Measurements from ENCODE around the gene FRAT1.
"Not testable (repeated sequence)": the region's sequence is repeated elsewhere in the genome, so short reads cannot be mapped to it uniquely, and the experiment has no call there.

Gene FRAT1

GRCh38 chr10:97338041-97338440 lies 19.0 kb downstream of the FRAT1 start:
- H3K9me3 Mint-ChIP-seq: no peaks in the 10 kb centered on the region
- no peaks in the 10 kb centered on the region for H3K27me3 Mint-ChIP-seq
- H3K36me3 Mint-ChIP-seq: peaks cover 4% of the 10 kb centered on the region
- peaks cover 21% of the 10 kb centered on the region for H3K4me1 Mint-ChIP-seq
- H3K4me3 Mint-ChIP-seq: no peak overlapping the region
- H3K27ac Mint-ChIP-seq: no peak overlapping the region

DNA sequence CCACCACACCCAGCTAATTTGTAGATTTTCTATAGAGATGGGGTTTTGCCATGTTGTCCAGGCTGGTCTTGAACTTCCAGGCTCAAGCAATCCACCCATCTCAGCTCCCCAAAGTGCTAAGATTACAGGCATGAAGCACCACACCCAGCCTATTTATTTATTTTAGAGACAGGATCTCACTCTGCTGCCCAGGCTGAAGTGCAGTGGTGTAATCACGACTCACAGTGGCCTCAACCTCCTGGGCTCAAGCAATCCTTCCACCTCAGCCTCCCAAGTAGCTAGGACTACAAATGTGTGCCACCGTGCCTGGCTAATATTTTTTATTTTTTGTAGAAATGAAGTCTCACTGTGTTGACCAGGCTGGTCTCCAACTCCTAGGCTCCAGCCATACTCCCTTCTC lies 22.3 kb downstream of the FRAT1 start:
- Mint-ChIP-seq H3K27me3 (no peaks in the 10 kb centered on the region), H3K36me3 (no peaks in the 10 kb centered on the region), H3K4me3 (no peak overlapping the region), H3K27ac (no peak overlapping the region), H3K9me3 (no peaks in the 10 kb centered on the region), H3K4me1 (peaks cover 4% of the 10 kb centered on the region)

DNA sequence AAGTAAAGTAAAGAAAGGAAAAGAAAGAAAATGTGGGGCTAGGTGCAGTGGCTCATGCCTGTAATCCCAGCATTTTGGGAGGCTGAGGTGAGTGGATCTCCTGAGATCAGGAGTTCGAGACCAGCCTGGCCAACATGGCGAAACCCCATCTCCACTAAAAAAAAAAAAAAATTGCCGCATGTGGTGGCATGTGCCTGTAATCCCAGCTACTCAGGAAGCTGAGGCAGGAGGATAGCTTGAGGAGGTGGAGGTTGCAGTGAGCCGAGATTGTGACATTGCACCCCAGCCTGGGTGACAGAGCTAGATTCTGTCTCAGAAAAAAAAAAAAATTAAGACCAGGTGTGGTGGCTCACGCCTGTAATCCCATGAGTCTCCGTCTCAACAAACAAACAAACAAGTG lies 24.6 kb downstream of the FRAT1 start:
- H3K36me3 Mint-ChIP-seq, H3K27me3 Mint-ChIP-seq, H3K9me3 Mint-ChIP-seq, H3K4me3 Mint-ChIP-seq, H3K27ac Mint-ChIP-seq, H3K4me1 Mint-ChIP-seq: not testable (repeated sequence)

- Mint-ChIP-seq H3K27me3 (no peaks in the 10 kb centered on the region), H3K9me3 (no peaks in the 10 kb centered on the region), H3K4me3 (no peak overlapping the region), H3K27ac (peak overlapping the region; percentile 23), H3K4me1 (no peaks in the 10 kb centered on the region), H3K36me3 (peaks cover 2% of the 10 kb centered on the region)
Measured at GRCh38 chr10:97347317-97347716, 28.2 kb downstream of the FRAT1 start.

DNA sequence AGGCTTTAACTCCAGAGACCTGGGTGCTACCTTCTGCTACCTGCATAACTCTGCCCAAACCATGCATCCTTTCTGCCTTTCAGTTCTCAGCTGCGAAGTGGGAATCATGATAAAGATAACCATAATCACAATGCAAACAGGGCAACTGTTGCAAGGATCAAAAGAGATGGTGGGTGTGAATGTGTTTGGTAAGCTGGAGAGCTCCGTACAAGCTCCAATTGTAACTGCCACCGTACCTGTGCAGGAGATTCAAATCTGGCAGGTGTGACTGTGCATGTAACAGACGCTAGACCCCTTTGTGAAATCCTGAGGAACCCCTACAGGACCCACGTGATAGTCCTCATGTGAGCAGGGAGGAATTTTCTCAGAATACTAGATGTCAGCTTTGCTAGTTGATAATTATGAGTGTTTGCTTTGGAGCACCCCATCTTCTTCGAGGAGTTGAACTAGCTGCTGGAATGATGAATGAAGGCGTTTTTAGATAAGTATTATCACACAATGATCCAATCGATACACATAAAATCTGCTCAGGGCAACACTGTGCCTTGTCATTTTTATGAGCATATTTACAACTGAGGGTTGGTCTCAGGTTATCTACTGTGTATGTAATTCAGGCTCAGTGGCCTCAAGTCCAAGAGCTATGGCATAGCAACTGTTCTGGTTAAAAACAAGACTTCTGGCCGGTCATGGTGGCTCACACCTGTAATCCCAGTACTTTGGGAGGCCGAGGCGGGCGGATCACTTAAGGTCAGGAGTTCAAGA lies 30.9 kb downstream of the FRAT1 start:
- peaks cover 2% of the 10 kb centered on the region for H3K36me3 Mint-ChIP-seq
- no peaks in the 10 kb centered on the region for H3K9me3 Mint-ChIP-seq
- no peaks in the 10 kb centered on the region for H3K4me1 Mint-ChIP-seq
- no peaks in the 10 kb centered on the region for H3K27me3 Mint-ChIP-seq
- peak overlapping the region; percentile 17 for H3K27ac Mint-ChIP-seq
- H3K4me3 Mint-ChIP-seq: no peak overlapping the region

- H3K27ac Mint-ChIP-seq: no peak overlapping the region
- no peak overlapping the region for H3K4me3 Mint-ChIP-seq
- peaks cover 13% of the 10 kb centered on the region for H3K36me3 Mint-ChIP-seq
- no peaks in the 10 kb centered on the region for H3K9me3 Mint-ChIP-seq
- H3K4me1 Mint-ChIP-seq: no peaks in the 10 kb centered on the region
- H3K27me3 Mint-ChIP-seq: no peaks in the 10 kb centered on the region
Measured at GRCh38 chr10:97353945-97354344, 34.9 kb downstream of the FRAT1 start.

GRCh38 chr10:97355571-97355975 lies 36.5 kb downstream of the FRAT1 start:
- Mint-ChIP-seq H3K27ac (no peak overlapping the region), H3K36me3 (peaks cover 12% of the 10 kb centered on the region)

GRCh38 chr10:97356318-97356914 lies 37.3 kb downstream of the FRAT1 start:
- Mint-ChIP-seq H3K4me1 (no peaks in the 10 kb centered on the region), H3K27ac (no peak overlapping the region), H3K4me3 (no peak overlapping the region), H3K36me3 (peaks cover 15% of the 10 kb centered on the region), H3K9me3 (no peaks in the 10 kb centered on the region), H3K27me3 (no peaks in the 10 kb centered on the region)

More at GRCh38 chr10:97355571-97355975, 36.5 kb downstream of the FRAT1 start:
- no peaks in the 10 kb centered on the region for H3K9me3 Mint-ChIP-seq
- no peak overlapping the region for H3K4me3 Mint-ChIP-seq
- no peaks in the 10 kb centered on the region for H3K27me3 Mint-ChIP-seq
- H3K4me1 Mint-ChIP-seq: no peaks in the 10 kb centered on the region

GRCh38 chr10:97356918-97357317 lies 37.8 kb downstream of the FRAT1 start:
- peaks cover 15% of the 10 kb centered on the region for H3K36me3 Mint-ChIP-seq
- no peak overlapping the region for H3K4me3 Mint-ChIP-seq
- H3K27me3 Mint-ChIP-seq: no peaks in the 10 kb centered on the region
- H3K27ac Mint-ChIP-seq: no peak overlapping the region
- H3K4me1 Mint-ChIP-seq: no peaks in the 10 kb centered on the region
- no peaks in the 10 kb centered on the region for H3K9me3 Mint-ChIP-seq

DNA sequence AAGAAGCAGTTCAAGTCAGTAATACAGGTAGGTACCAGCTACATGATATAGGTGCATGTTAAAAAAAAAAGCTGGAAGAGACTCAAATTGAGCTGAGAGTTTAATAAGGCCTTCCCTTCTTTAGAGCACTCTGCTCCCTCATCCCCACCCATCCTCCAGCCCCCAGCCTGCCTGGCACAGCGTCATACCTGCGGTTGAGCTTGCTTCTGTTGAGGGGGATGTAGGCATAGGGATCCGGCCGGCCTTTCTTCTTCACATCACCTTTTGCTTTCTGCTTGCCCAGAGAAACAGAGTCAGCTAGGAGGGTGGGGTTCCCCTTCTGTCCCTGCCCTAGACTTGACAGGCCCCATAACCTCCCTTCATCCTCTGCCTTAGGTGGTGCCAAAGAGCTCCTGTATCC lies 39.3 kb downstream of the FRAT1 start:
- H3K9me3 Mint-ChIP-seq: no peaks in the 10 kb centered on the region
- H3K4me3 Mint-ChIP-seq: no peak overlapping the region
- no peaks in the 10 kb centered on the region for H3K27me3 Mint-ChIP-seq
- H3K4me1 Mint-ChIP-seq: no peaks in the 10 kb centered on the region
- H3K36me3 Mint-ChIP-seq: peaks cover 15% of the 10 kb centered on the region
- no peak overlapping the region for H3K27ac Mint-ChIP-seq

DNA sequence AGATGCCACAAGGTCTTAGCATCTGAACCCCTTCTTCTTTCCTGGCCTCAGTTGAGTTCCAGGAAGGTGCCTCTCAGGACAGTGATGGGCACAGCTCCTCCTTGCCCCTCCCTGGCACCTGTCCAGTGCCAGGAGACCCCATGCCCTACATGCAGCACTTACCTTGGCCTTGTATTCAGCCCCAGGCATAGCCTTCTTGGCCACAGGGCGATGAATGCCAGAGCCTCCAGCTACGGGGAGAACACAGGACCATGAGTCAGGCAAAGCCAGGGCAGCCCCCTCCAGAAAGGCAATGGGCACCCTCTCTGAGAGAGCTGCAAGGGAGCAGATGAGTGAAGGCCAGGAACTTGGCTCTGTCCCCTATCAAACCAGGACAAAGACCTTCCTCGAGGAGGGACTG lies 39.7 kb downstream of the FRAT1 start:
- no peak overlapping the region for H3K4me3 Mint-ChIP-seq
- H3K27ac Mint-ChIP-seq: no peak overlapping the region

GRCh38 chr10:97360705-97361536 lies 41.9 kb downstream of the FRAT1 start:
- Mint-ChIP-seq H3K36me3 (peaks cover 22% of the 10 kb centered on the region), H3K27me3 (no peaks in the 10 kb centered on the region), H3K4me3 (no peak overlapping the region), H3K4me1 (no peaks in the 10 kb centered on the region), H3K27ac (no peak overlapping the region), H3K9me3 (no peaks in the 10 kb centered on the region)

More for the DNA sequence above, 39.7 kb downstream of the FRAT1 start:
- Mint-ChIP-seq H3K27me3 (no peaks in the 10 kb centered on the region), H3K36me3 (peaks cover 16% of the 10 kb centered on the region), H3K9me3 (no peaks in the 10 kb centered on the region), H3K4me1 (no peaks in the 10 kb centered on the region)

DNA sequence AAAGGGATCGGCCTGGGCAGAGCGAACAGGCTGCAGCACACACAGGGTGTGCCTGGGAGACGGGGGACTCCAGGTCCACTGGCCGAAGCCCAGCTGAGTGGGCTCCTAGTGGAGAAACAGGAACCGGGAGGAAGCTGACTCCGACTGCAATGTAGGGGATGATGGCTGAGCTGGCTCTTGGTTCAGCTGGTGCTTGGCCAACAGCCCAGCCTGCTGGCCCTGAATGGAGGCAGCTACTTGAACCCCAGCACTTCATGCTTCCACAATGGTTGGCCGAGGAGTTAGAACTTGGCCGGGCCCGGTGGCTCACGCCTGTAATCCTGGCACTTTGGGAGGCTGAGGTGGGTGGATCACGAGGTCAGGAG lies 42.4 kb downstream of the FRAT1 start:
- H3K27ac Mint-ChIP-seq: no peak overlapping the region
- no peaks in the 10 kb centered on the region for H3K27me3 Mint-ChIP-seq
- H3K36me3 Mint-ChIP-seq: peaks cover 19% of the 10 kb centered on the region

GRCh38 chr10:97362310-97363033 lies 43.4 kb downstream of the FRAT1 start:
- H3K4me3 Mint-ChIP-seq: no peak overlapping the region
- no peaks in the 10 kb centered on the region for H3K9me3 Mint-ChIP-seq
- H3K27me3 Mint-ChIP-seq: no peaks in the 10 kb centered on the region
- no peak overlapping the region for H3K27ac Mint-ChIP-seq
- no peaks in the 10 kb centered on the region for H3K4me1 Mint-ChIP-seq
- peaks cover 22% of the 10 kb centered on the region for H3K36me3 Mint-ChIP-seq

More for the DNA sequence above, 42.4 kb downstream of the FRAT1 start:
- Mint-ChIP-seq H3K9me3 (no peaks in the 10 kb centered on the region), H3K4me3 (no peak overlapping the region), H3K4me1 (no peaks in the 10 kb centered on the region)

DNA sequence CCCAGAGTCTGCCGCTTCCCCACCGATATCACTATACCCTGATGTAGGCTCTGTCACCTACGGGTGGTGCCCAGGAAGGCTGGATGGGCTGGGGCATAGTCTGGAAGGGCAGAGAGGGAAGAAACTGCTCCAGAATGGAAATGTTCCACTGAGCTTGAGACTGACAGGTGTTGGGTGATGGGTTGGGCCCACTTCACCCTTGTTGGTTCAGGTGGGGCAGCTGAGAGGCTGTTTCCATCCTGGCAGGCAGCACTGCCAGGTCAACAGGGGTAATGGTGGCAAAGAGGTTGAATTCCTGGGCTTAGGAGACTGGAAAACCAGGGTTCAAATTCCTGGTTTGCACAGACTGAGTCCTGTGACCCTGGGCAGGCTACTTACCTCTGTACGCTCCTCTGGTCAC lies 44.0 kb downstream of the FRAT1 start:
- H3K27me3 Mint-ChIP-seq: no peaks in the 10 kb centered on the region
- H3K9me3 Mint-ChIP-seq: no peaks in the 10 kb centered on the region
- no peaks in the 10 kb centered on the region for H3K4me1 Mint-ChIP-seq
- no peak overlapping the region for H3K4me3 Mint-ChIP-seq
- peaks cover 22% of the 10 kb centered on the region for H3K36me3 Mint-ChIP-seq
- H3K27ac Mint-ChIP-seq: no peak overlapping the region

All from activated naive CD4-positive, alpha-beta T cell treated with anti-CD3 and anti-CD28 coated beads, Interleukin-2, amount 50 U/mL, for 24 hours (primary cell).